OCI-LY1 (cell line): ENCODE results near the gene RASGRF1.

Source experiments
- H2AFZ ChIP-seq: fragments of 200-600 bp; sonication (generic), shearing (Covaris generic); 2 replicates; pipeline ENCODE4 v1.6.0; 2014; ENCODE audit warnings: antibody characterized with exemption, mild to moderate bottlenecking, low read length
- H3F3A ChIP-seq: fragments of 200-600 bp; sonication (generic), shearing (Covaris generic); 2 replicates; pipeline ENCODE4 v1.6.0; 2014; ENCODE audit warnings: mild to moderate bottlenecking, antibody characterized with exemption, low read length, moderate library complexity; ENCODE audit not compliant: insufficient read depth
- H3K27ac ChIP-seq: fragments of 200-600 bp; sonication (generic); 2 replicates; pipeline ENCODE4 v1.5.1; 2014; ENCODE audit warnings: low read length, mixed run types, mild to moderate bottlenecking, low read depth; ENCODE audit not compliant: poor library complexity, severe bottlenecking
- H3K27me3 ChIP-seq: fragments of 200-600 bp; sonication (generic); 2 replicates; pipeline ENCODE4 v1.6.0; 2014; ENCODE audit warnings: antibody characterized with exemption, mild to moderate bottlenecking, low read length, moderate library complexity; ENCODE audit not compliant: insufficient read depth
- H3K36me3 ChIP-seq: fragments of 200-600 bp; sonication (generic); 2 replicates; pipeline ENCODE4 v1.6.1; 2014; ENCODE audit warnings: mild to moderate bottlenecking, antibody characterized with exemption, low read length, moderate library complexity, mixed read lengths; ENCODE audit not compliant: insufficient read depth
- H3K4me1 ChIP-seq: fragments of 200-600 bp; sonication (generic); 2 replicates; pipeline ENCODE4 v1.5.1; 2014; ENCODE audit warnings: mild to moderate bottlenecking, low read length, moderate library complexity; ENCODE audit not compliant: insufficient read depth, severe bottlenecking
- H3K4me2 ChIP-seq: fragments of 200-600 bp; sonication (generic), shearing (Covaris generic); 2 replicates; pipeline ENCODE4 v1.6.1; 2014; ENCODE audit warnings: low read length
- H3K4me3 ChIP-seq: fragments of 200-600 bp; sonication (generic); 2 replicates; pipeline ENCODE4 v1.5.1; 2014; ENCODE audit warnings: low read length, low read depth, mild to moderate bottlenecking, mixed read lengths; ENCODE audit not compliant: poor library complexity, severe bottlenecking
- H3K79me2 ChIP-seq: fragments of 200-600 bp; shearing (Covaris generic); 2 replicates; pipeline ENCODE4 v1.6.1; 2016; ENCODE audit warnings: mixed run types, low read length, mixed read lengths; ENCODE audit not compliant: insufficient read depth
- H3K9ac ChIP-seq: fragments of 200-600 bp; sonication (generic), shearing (Covaris generic); 2 replicates; pipeline ENCODE4 v1.6.1; 2014; ENCODE audit warnings: mild to moderate bottlenecking, low read length, mixed read lengths
- H3K9me2 ChIP-seq: fragments of 200-600 bp; sonication (generic), shearing (Covaris generic); 2 replicates; pipeline ENCODE4 v1.6.1; 2014; ENCODE audit warnings: low read depth, mild to moderate bottlenecking, low read length, mixed read lengths
- H3K9me3 ChIP-seq: fragments of 200-600 bp; shearing (Covaris generic); 2 replicates; pipeline ENCODE4 v1.6.1; 2014; ENCODE audit warnings: low read length, mixed read lengths
- H4K20me1 ChIP-seq: fragments of 200-600 bp; sonication (generic), shearing (Covaris generic); 2 replicates; pipeline ENCODE4 v1.6.0; 2016; ENCODE audit warnings: mild to moderate bottlenecking, low read length; ENCODE audit not compliant: insufficient read depth
- CTCF ChIP-seq: fragments of 200-600 bp; sonication (generic), shearing (Covaris generic); IDR thresholded peaks from 2 replicates; pipeline ENCODE4 v1.5.1; 2017; ENCODE audit warnings: mild to moderate bottlenecking, antibody characterized with exemption, low read length, moderate library complexity, mixed read lengths
- EZH2 ChIP-seq: fragments of 200-600 bp; sonication (generic), shearing (Covaris generic); IDR thresholded peaks from 2 replicates; pipeline ENCODE4 v1.8.0; 2017; ENCODE audit warnings: borderline replicate concordance, mixed run types, mild to moderate bottlenecking, antibody characterized with exemption, low read length, moderate library complexity, mixed read lengths

RASGRF1 gene

GRCh38 chr15:78955355-78955754, 135.2 kb downstream of the RASGRF1 start:
- H3K9me2 ChIP-seq = no peaks in the 10 kb centered on the region
- no peak overlapping the region for H3K9ac ChIP-seq
- peaks cover 11% of the 10 kb centered on the region for H3K4me1 ChIP-seq
- no peak overlapping the region for H3K4me2 ChIP-seq
- TF ChIP-seq EZH2 = no peak
- TF ChIP-seq CTCF = no peak
- H3K27me3 ChIP-seq = no peaks in the 10 kb centered on the region
- no peaks in the 10 kb centered on the region for H4K20me1 ChIP-seq
- no peaks in the 10 kb centered on the region for H3K9me3 ChIP-seq
- H3K36me3 ChIP-seq = no peaks in the 10 kb centered on the region; the same call in 1 of the 2 replicates
- no peaks in the 10 kb centered on the region for H3K79me2 ChIP-seq
- H3K4me3 ChIP-seq = no peak overlapping the region
- no peaks in the 10 kb centered on the region for H3F3A ChIP-seq
- H3K27ac ChIP-seq = no peak overlapping the region
- no peak overlapping the region for H2AFZ ChIP-seq

- Histone ChIP-seq H3K4me2 (peak overlapping the region; percentile 21; the same call in 1 of the 2 replicates), H3K27ac (no peak overlapping the region), H3F3A (no peaks in the 10 kb centered on the region), H3K27me3 (no peaks in the 10 kb centered on the region), H4K20me1 (no peaks in the 10 kb centered on the region), H3K9ac (no peak overlapping the region; the same call in 1 of the 2 replicates), H3K9me3 (no peaks in the 10 kb centered on the region), H3K36me3 (no peaks in the 10 kb centered on the region), H3K79me2 (no peaks in the 10 kb centered on the region), H3K4me1 (peaks cover 11% of the 10 kb centered on the region), H2AFZ (no peak overlapping the region), H3K9me2 (no peaks in the 10 kb centered on the region), H3K4me3 (no peak overlapping the region)
- TF ChIP-seq CTCF = no peak
- no peak for TF ChIP-seq EZH2
Measured at GRCh38 chr15:78951841-78952238, 138.7 kb downstream of the RASGRF1 start.

GRCh38 chr15:78950902-78951840, 139.4 kb downstream of the RASGRF1 start:
- Histone ChIP-seq H3K4me3 (no peak overlapping the region), H3K9me3 (no peaks in the 10 kb centered on the region), H2AFZ (no peak overlapping the region), H3K4me1 (peaks cover 11% of the 10 kb centered on the region), H3K27ac (no peak overlapping the region), H3K36me3 (no peaks in the 10 kb centered on the region), H3K9me2 (no peaks in the 10 kb centered on the region), H3F3A (no peaks in the 10 kb centered on the region), H3K79me2 (no peaks in the 10 kb centered on the region), H4K20me1 (no peaks in the 10 kb centered on the region), H3K27me3 (no peaks in the 10 kb centered on the region), H3K4me2 (peak overlapping the region; percentile 21; the same call in 1 of the 2 replicates), H3K9ac (no peak overlapping the region; the same call in 1 of the 2 replicates)
- TF ChIP-seq EZH2 (no peak), CTCF (no peak)
